ENCODE results near the gene ANKRD12. TPM values are rescaled to one million over a fixed set of nuclear protein-coding genes. Genes with fewer than 3 reads are reported as not detected.

ANKRD12 gene
- total RNA-seq, 1 experiment from 2014 or later, result 19.1 TPM

- BruUV-seq (replicated peaks), result no TSS peak
- Histone ChIP-seq H3K9ac (ENCODE audit: low read length) (no peak overlapping the region), H3K27ac (ENCODE audit: low read length) (peak overlapping the region; percentile 70)
Measured at GRCh38 chr18:9117980-9118841, 18.4 kb upstream of the ANKRD12 start.

GRCh38 chr18:9120796-9121195, 15.8 kb upstream of the ANKRD12 start:
- ATAC-seq (no peak), DNase-seq (no peak)
- H3K9ac ChIP-seq (ENCODE audit: low read length), result no peak overlapping the region
- no peaks in the 10 kb centered on the region for H3K9me3 ChIP-seq (ENCODE audit: low read length)
- peaks cover 25% of the 10 kb centered on the region for H3K4me1 ChIP-seq (ENCODE audit: insufficient read depth, low read length)
- no peak overlapping the region for H3K27ac ChIP-seq (ENCODE audit: low read length)
- intact Hi-C loops (cut with micrococcal nuclease), result no loop called here
- H3K4me3 ChIP-seq (ENCODE audit: low read length), result no peak overlapping the region
- H4K20me1 ChIP-seq (ENCODE audit: low read length), result peaks cover 4% of the 10 kb centered on the region; the same call in 1 of the 2 replicates
- no peak overlapping the region for H2AFZ ChIP-seq (ENCODE audit: low read length)
- H3K27me3 ChIP-seq (ENCODE audit: low read length), result no peaks in the 10 kb centered on the region
- POLR2A ChIA-PET (ENCODE audit: unreplicated experiment), result no interaction called here
- H3K79me2 ChIP-seq (ENCODE audit: low read length), result peaks cover 79% of the 10 kb centered on the region
- peaks cover 56% of the 10 kb centered on the region for H3K36me3 ChIP-seq (ENCODE audit: low read depth, low read length)
- no TSS peak for BruUV-seq (replicated peaks)
- peaks cover 5% of the 10 kb centered on the region for H3F3A ChIP-seq (ENCODE audit: low read length, unreplicated experiment)
- no peak overlapping the region for H3K4me2 ChIP-seq (ENCODE audit: low read length)
- H3K9me2 ChIP-seq (replicated peaks; ENCODE audit: low read length), result no peaks in the 10 kb centered on the region
- TF ChIP-seq EZH2 (IDR thresholded peaks at IDR 0.05; ENCODE audit: low read length, unreplicated experiment) (no peak), EZH2phosphoT487 (IDR thresholded peaks at IDR 0.05; ENCODE audit: borderline replicate concordance, low read length) (no peak), CTCF (conservative IDR thresholded peaks at IDR 0.05; ENCODE audit: low read depth, low read length) (no peak)
- CTCF ChIA-PET, result no interaction called here

More at GRCh38 chr18:9117980-9118841, 18.4 kb upstream of the ANKRD12 start:
- peaks cover 4% of the 10 kb centered on the region for H4K20me1 ChIP-seq (ENCODE audit: low read length)
- no peaks in the 10 kb centered on the region for H3K9me2 ChIP-seq (replicated peaks; ENCODE audit: low read length)
- peaks cover 5% of the 10 kb centered on the region for H3F3A ChIP-seq (ENCODE audit: low read length, unreplicated experiment)
- H3K9me3 ChIP-seq (ENCODE audit: low read length), result no peaks in the 10 kb centered on the region
- peak overlapping the region; percentile 68 for H3K4me2 ChIP-seq (ENCODE audit: low read length)
- peaks cover 39% of the 10 kb centered on the region for H3K36me3 ChIP-seq (ENCODE audit: low read depth, low read length)
- H3K27me3 ChIP-seq (ENCODE audit: low read length), result no peaks in the 10 kb centered on the region
- H3K4me1 ChIP-seq (ENCODE audit: insufficient read depth, low read length), result peaks cover 23% of the 10 kb centered on the region
- no peak for TF ChIP-seq EZH2 (IDR thresholded peaks at IDR 0.05; ENCODE audit: low read length, unreplicated experiment)
- TF ChIP-seq CTCF (conservative IDR thresholded peaks at IDR 0.05; ENCODE audit: low read depth, low read length), result no peak
- no peak for TF ChIP-seq EZH2phosphoT487 (IDR thresholded peaks at IDR 0.05; ENCODE audit: borderline replicate concordance, low read length)
- H3K4me3 ChIP-seq (ENCODE audit: low read length), result 0 out of 2 replicates have a peak overlapping the region, but pooled peaks have one; percentile 36
- POLR2A ChIA-PET (ENCODE audit: unreplicated experiment), result interaction anchor here (0.6 to 1.0 kb wide), 3 partner anchors 9 to 19 kb away, joined by 3 to 18 read pairs (median 4); no protein-coding TSS in a partner anchor
- no peak for DNase-seq
- CTCF ChIA-PET, result interaction anchor here (0.5 to 0.6 kb wide), 3 partner anchors 19 to 185 kb away, joined by 3 to 9 read pairs (median 4); no protein-coding TSS in a partner anchor
- peaks cover 92% of the 10 kb centered on the region for H3K79me2 ChIP-seq (ENCODE audit: low read length)
- no peak overlapping the region for H2AFZ ChIP-seq (ENCODE audit: low read length)
- intact Hi-C loops (cut with micrococcal nuclease), result loop anchor here (1.0 kb wide), 3 partner anchors 14 to 45 kb away; partner anchors contain the start of gene ANKRD12
- no peak for ATAC-seq
